Measurements from ENCODE around the gene ADAMTS16.

- no peak for TF ChIP-seq EZH2phosphoT487 (IDR thresholded peaks at IDR 0.05; ENCODE audit: insufficient read depth, low read depth)
- TF ChIP-seq EZH2 (IDR thresholded peaks at IDR 0.05; ENCODE audit: insufficient read depth, poor library complexity, severe bottlenecking): no peak
Observed at GRCh38 chr5:5159282-5160103, 19.4 kb downstream of the ADAMTS16 start.
